NK-92 (cell line): ENCODE measurements around the gene CRYBA1.
"Not testable (repeated sequence)": the region's sequence is repeated elsewhere in the genome, so short reads cannot be mapped to it uniquely, and the experiment has no call there.

Experiments used
- DNase-seq: peaks from one replicate; lab custom pipeline; 2025; ENCODE audit not compliant: unreplicated experiment; lab: John Stamatoyannopoulos, UW

Gene CRYBA1

GRCh38 chr17:29246628-29247027 lies at the start of gene CRYBA1:
Gene CRYBA1 (plus strand): TSS chr17:29246859. CDS start chr17:29246864, 5 bp downstream.
- no peak for DNase-seq

GRCh38 chr17:29197516-29198272 lies 49.0 kb upstream of the CRYBA1 start:
- DNase-seq: no peak

- DNase-seq: not testable (repeated sequence)
Measured at GRCh38 chr17:29204068-29204804, 42.4 kb upstream of the CRYBA1 start.

- DNase-seq: no peak
Measured at GRCh38 chr17:29205047-29205446, 41.6 kb upstream of the CRYBA1 start.

- DNase-seq: no peak
Measured at GRCh38 chr17:29207975-29208374, 38.7 kb upstream of the CRYBA1 start.

GRCh38 chr17:29209073-29209472 lies 37.6 kb upstream of the CRYBA1 start:
- DNase-seq: no peak

- DNase-seq: no peak
Measured at GRCh38 chr17:29210879-29211278, 35.8 kb upstream of the CRYBA1 start.

- DNase-seq: no peak
Measured at GRCh38 chr17:29212094-29212631, 34.5 kb upstream of the CRYBA1 start.

- no peak for DNase-seq
Measured at GRCh38 chr17:29212681-29213121, 34.0 kb upstream of the CRYBA1 start.

GRCh38 chr17:29214215-29215146 lies 32.2 kb upstream of the CRYBA1 start:
- no peak for DNase-seq

GRCh38 chr17:29215174-29215573 lies 31.5 kb upstream of the CRYBA1 start:
- DNase-seq: no peak

GRCh38 chr17:29215717-29216116 lies 30.9 kb upstream of the CRYBA1 start:
- DNase-seq: no peak

GRCh38 chr17:29216181-29216580 lies 30.5 kb upstream of the CRYBA1 start:
- DNase-seq: no peak

- no peak for DNase-seq
Measured at GRCh38 chr17:29216856-29217255, 29.8 kb upstream of the CRYBA1 start.

- DNase-seq: no peak
Measured at GRCh38 chr17:29219378-29220047, 27.1 kb upstream of the CRYBA1 start.

GRCh38 chr17:29221338-29221737 lies 25.3 kb upstream of the CRYBA1 start:
- DNase-seq: not testable (repeated sequence)

GRCh38 chr17:29225396-29225795 lies 21.3 kb upstream of the CRYBA1 start:
- DNase-seq: no peak

- no peak for DNase-seq
Measured at GRCh38 chr17:29233301-29233700, 13.4 kb upstream of the CRYBA1 start.

GRCh38 chr17:29234972-29235371 lies 11.7 kb upstream of the CRYBA1 start:
- not testable (repeated sequence) for DNase-seq

- no peak for DNase-seq
Measured at GRCh38 chr17:29235904-29236303, 10.8 kb upstream of the CRYBA1 start.
